Astrocyte of the cerebellum (primary cell): ENCODE data around the gene HRH4.

ENCODE experiments used
- DNase-seq: peaks from one replicate; pipeline ENCODE4 v3.0.0-alpha.2; 2011; ENCODE audit warnings: low read depth
- H3K4me3 ChIP-seq: 2 replicates; pipeline ENCODE4 v1.5.1; 2011; ENCODE audit warnings: mild to moderate bottlenecking, low read depth, low read length, moderate library complexity
- CTCF ChIP-seq: IDR thresholded peaks from 2 replicates; pipeline ENCODE4 v1.5.1; 2012; ENCODE audit warnings: low read length, low read depth, moderate library complexity, mild to moderate bottlenecking; ENCODE audit errors: missing control alignments
- in situ Hi-C: cut with HindIII; loops from 2 replicates; pipeline ENCODE4 v1.10.0; 2017; ENCODE audit warnings: low sequenced_read_pairs

The HRH4 gene

GRCh38 chr18:24500217-24500616, 39.8 kb downstream of the HRH4 start:
- H3K4me3 ChIP-seq: no peak overlapping the region
- no peak for DNase-seq
- TF ChIP-seq CTCF: no peak
- in situ Hi-C loops: no loop called here

GRCh38 chr18:24500766-24501165, 40.3 kb downstream of the HRH4 start:
- in situ Hi-C loops: no loop called here
- no peak for TF ChIP-seq CTCF
- H3K4me3 ChIP-seq: no peak overlapping the region
- no peak for DNase-seq

- in situ Hi-C loops: no loop called here
- H3K4me3 ChIP-seq: no peak overlapping the region
- DNase-seq: no peak
- TF ChIP-seq CTCF: no peak
Observed at GRCh38 chr18:24502667-24503523, 42.5 kb downstream of the HRH4 start.

GRCh38 chr18:24504401-24504800, 44.0 kb downstream of the HRH4 start:
- no peak for TF ChIP-seq CTCF
- no peak overlapping the region for H3K4me3 ChIP-seq
- no peak for DNase-seq
- in situ Hi-C loops: no loop called here

- no peak overlapping the region for H3K4me3 ChIP-seq
- in situ Hi-C loops: no loop called here
- DNase-seq: no peak
- TF ChIP-seq CTCF: no peak
Observed at GRCh38 chr18:24506175-24506574, 45.7 kb downstream of the HRH4 start.

GRCh38 chr18:24509435-24509834, 49.0 kb downstream of the HRH4 start:
- no peak overlapping the region for H3K4me3 ChIP-seq
- in situ Hi-C loops: no loop called here
- no peak for TF ChIP-seq CTCF
- no peak for DNase-seq
